H1 (cell line): ENCODE data around the gene MACROD1. TPM values are rescaled to one million over a fixed set of nuclear protein-coding genes. Genes with fewer than 3 reads are reported as not detected.

Source experiments
- CTCF ChIA-PET: fragments of 300-600 bp; sonication (Branson Sonifier 250); formaldehyde crosslinking; loops from one replicate; lab custom pipeline; 2021; ENCODE audit not compliant: partially characterized antibody; lab: Charles Lee
- POLR2A ChIA-PET: fragments of 300-600 bp; sonication (Branson Sonifier 250); formaldehyde crosslinking; loops from one replicate; lab custom pipeline; 2021; ENCODE audit warnings: inconsistent platforms; ENCODE audit not compliant: partially characterized antibody; lab: Charles Lee
- DNase-seq, 2 experiments: peaks; one replicate each; pipeline versions ENCODE4 v3.0.0 to v3.0.0-alpha.2; 2010 to 2022; ENCODE audit warnings: low spot score in 2 of 2, low read depth in 1 of 2, mixed read lengths in 1 of 2
- FAIRE-seq: peaks from 2 replicates; lab custom pipeline; 2011; peaks lifted over from hg19 to GRCh38; lab: Jason Lieb, UNC
- H2AFZ ChIP-seq: 2 replicates; pipeline ENCODE4 v1.8.1; 2012; ENCODE audit warnings: low read length, inconsistent platforms
- H2AK5ac ChIP-seq: 2 replicates; pipeline ENCODE4 v1.6.1; 2013; ENCODE audit warnings: low read depth, low read length
- H2BK120ac ChIP-seq: replicated peaks from 2 replicates; pipeline ENCODE3; 2013; ENCODE audit warnings: low read depth, low read length, inconsistent platforms
- H2BK12ac ChIP-seq: 2 replicates; pipeline ENCODE4 v1.6.1; 2013; ENCODE audit warnings: low read depth, low read length
- H2BK15ac ChIP-seq: 2 replicates; pipeline ENCODE4 v1.6.1; 2013; ENCODE audit warnings: low read length
- H2BK20ac ChIP-seq: 2 replicates; pipeline ENCODE4 v1.6.1; 2013; ENCODE audit warnings: low read length
- H2BK5ac ChIP-seq: 2 replicates; pipeline ENCODE4 v1.6.1; 2013; ENCODE audit warnings: low read depth, low read length
- H3K14ac ChIP-seq: 2 replicates; pipeline ENCODE4 v1.6.1; 2013; ENCODE audit warnings: inconsistent platforms; ENCODE audit not compliant: insufficient read length
- H3K18ac ChIP-seq: 2 replicates; pipeline ENCODE4 v1.6.1; 2013; ENCODE audit warnings: low read length; ENCODE audit errors: extremely low read depth
- H3K23ac ChIP-seq: 2 replicates; pipeline ENCODE4 v1.6.1; 2013; ENCODE audit warnings: inconsistent platforms; ENCODE audit not compliant: insufficient read length
- H3K23me2 ChIP-seq: 2 replicates; pipeline ENCODE4 v1.6.1; 2013; ENCODE audit warnings: low read depth, low read length
- H3K27ac ChIP-seq: 2 replicates; pipeline ENCODE4 v1.6.1; 2011; ENCODE audit warnings: low read depth, low read length, inconsistent platforms
- H3K27me3 ChIP-seq, 4 experiments: replicated peaks in 1 of 4; 1 replicate in 1 of 4; 2 replicates in 3 of 4; pipeline versions ENCODE4 v1.6.1 to v1.8.1; 2011 to 2013; ENCODE audit warnings: low read length in 3 of 4, mild to moderate bottlenecking in 3 of 4, inconsistent platforms in 2 of 4, mixed read lengths in 2 of 4, moderate library complexity in 1 of 4; ENCODE audit not compliant: control insufficient read depth in 3 of 4, insufficient read depth in 3 of 4; ENCODE audit errors: extremely low read depth in 1 of 4
- H3K36me3 ChIP-seq, 4 experiments: 2 replicates each; pipeline versions ENCODE4 v1.6.1 to v1.8.1; 2011 to 2013; ENCODE audit warnings: mild to moderate bottlenecking in 4 of 4, low read length in 3 of 4, moderate library complexity in 2 of 4, control low read depth in 1 of 4, inconsistent platforms in 1 of 4; ENCODE audit not compliant: insufficient read depth in 4 of 4, control insufficient read depth in 2 of 4
- H3K4ac ChIP-seq: replicated peaks from 2 replicates; pipeline ENCODE3; 2013; ENCODE audit warnings: low read length, low read depth, mixed read lengths, inconsistent platforms; ENCODE audit not compliant: insufficient read length
- H3K4me1 ChIP-seq, 4 experiments: replicated peaks in 1 of 4; 1 replicate in 1 of 4; 2 replicates in 3 of 4; pipeline versions ENCODE4 v1.6.1 to v1.8.1; 2011 to 2013; ENCODE audit warnings: low read length in 3 of 4, inconsistent platforms in 2 of 4, mixed read lengths in 1 of 4; ENCODE audit not compliant: insufficient read depth in 4 of 4, control insufficient read depth in 3 of 4
- H3K4me2 ChIP-seq, 2 experiments: 2 replicates each; pipeline versions ENCODE4 v1.6.1 to v1.8.1; 2011 to 2013; ENCODE audit warnings: low read depth in 2 of 2, low read length in 2 of 2, control low read depth in 1 of 2, inconsistent platforms in 1 of 2, mild to moderate bottlenecking in 1 of 2; ENCODE audit not compliant: insufficient read depth in 1 of 2
- H3K4me3 ChIP-seq, 4 experiments: fragments of 200-600, 300-600 bp in 1 of 4; sonication (generic), shearing (Covaris generic), sonication (Bioruptor Twin) in 1 of 4; 2 replicates each; pipeline versions ENCODE4 v1.5.1 to v1.8.1; 2011 to 2016; ENCODE audit warnings: low read length in 4 of 4, low read depth in 3 of 4, control low read depth in 2 of 4, inconsistent platforms in 2 of 4, mild to moderate bottlenecking in 2 of 4, mixed read lengths in 1 of 4, moderate library complexity in 1 of 4; ENCODE audit not compliant: insufficient read depth in 2 of 4; ENCODE audit errors: extremely low read depth in 1 of 4
- H3K56ac ChIP-seq: replicated peaks from 2 replicates; pipeline ENCODE3; 2013; ENCODE audit warnings: low read depth, mild to moderate bottlenecking, mixed read lengths, low read length, inconsistent platforms; ENCODE audit not compliant: insufficient read length
- H3K79me1 ChIP-seq: 2 replicates; pipeline ENCODE4 v1.6.1; 2013; ENCODE audit warnings: low read depth, low read length, control low read depth
- H3K79me2 ChIP-seq, 2 experiments: 2 replicates each; pipeline versions ENCODE4 v1.6.1 to v1.8.1; 2012 to 2013; ENCODE audit warnings: low read length in 2 of 2, mild to moderate bottlenecking in 2 of 2, inconsistent platforms in 1 of 2; ENCODE audit not compliant: insufficient read depth in 2 of 2, control insufficient read depth in 1 of 2
- H3K9ac ChIP-seq, 4 experiments: replicated peaks in 1 of 4; 1 replicate in 1 of 4; 2 replicates in 3 of 4; pipeline versions ENCODE4 v1.6.1 to v1.8.1; 2011 to 2013; ENCODE audit warnings: low read depth in 3 of 4, low read length in 3 of 4, control low read depth in 2 of 4, mild to moderate bottlenecking in 2 of 4, moderate library complexity in 2 of 4, inconsistent platforms in 1 of 4; ENCODE audit errors: extremely low read depth in 1 of 4
- H3K9me3 ChIP-seq, 2 experiments: 2 replicates each; pipeline versions ENCODE4 v1.6.1 to v1.8.1; 2012 to 2013; ENCODE audit warnings: mild to moderate bottlenecking in 2 of 2, moderate library complexity in 2 of 2, control low read depth in 1 of 2, inconsistent platforms in 1 of 2, low read depth in 1 of 2, low read length in 1 of 2, mixed read lengths in 1 of 2; ENCODE audit not compliant: insufficient read depth in 2 of 2
- H4K20me1 ChIP-seq, 2 experiments: replicated peaks in 1 of 2; 2 replicates each; pipeline versions ENCODE3 to v1.8.1; 2011 to 2013; ENCODE audit warnings: inconsistent platforms in 2 of 2, low read length in 2 of 2, mild to moderate bottlenecking in 1 of 2; ENCODE audit not compliant: insufficient read depth in 2 of 2, control insufficient read depth in 1 of 2
- H4K5ac ChIP-seq: 2 replicates; pipeline ENCODE4 v1.6.1; 2013; ENCODE audit warnings: low read length, low read depth, mixed read lengths, inconsistent platforms; ENCODE audit not compliant: insufficient read length
- H4K8ac ChIP-seq: 2 replicates; pipeline ENCODE4 v1.8.0; 2013; ENCODE audit warnings: mild to moderate bottlenecking, moderate library complexity, low read length, inconsistent platforms; ENCODE audit not compliant: insufficient read depth; ENCODE audit errors: extremely low read depth
- H4K91ac ChIP-seq: replicated peaks from 2 replicates; pipeline ENCODE3; 2013; ENCODE audit warnings: low read length, mixed read lengths, inconsistent platforms; ENCODE audit not compliant: insufficient read length
- EP300 ChIP-seq, 2 experiments: IDR thresholded peaks; 1 replicate in 1 of 2; 2 replicates in 1 of 2; pipeline ENCODE4 v1.6.1; 2011 to 2012; ENCODE audit warnings: low read depth in 2 of 2, low read length in 2 of 2, mild to moderate bottlenecking in 2 of 2, borderline replicate concordance in 1 of 2, inconsistent platforms in 1 of 2, moderate library complexity in 1 of 2
- POLR2AphosphoS5 ChIP-seq: IDR thresholded peaks from 2 replicates; pipeline ENCODE4 v1.6.1; 2011; ENCODE audit warnings: low read depth, low read length
- WGBS, 2 experiments: shearing (Covaris generic) in 1 of 2; methylation state at CpG; one replicate each; pipeline versions ENCODE4 v1.1.6 to v1.1.7; 2013 to 2015; ENCODE audit warnings: low lambda C conversion rate in 2 of 2, mixed read lengths in 2 of 2, inconsistent platforms in 1 of 2, low coverage in 1 of 2, missing lambda C conversion rate in 1 of 2; ENCODE audit not compliant: insufficient replicate concordance in 2 of 2, insufficient coverage in 1 of 2, insufficient read length in 1 of 2; ENCODE audit errors: extremely low coverage in 1 of 2, missing lambda C conversion rate in 1 of 2; 5-methylcytosine and 5-hydroxymethylcytosine counted together
- polyA plus RNA-seq, 7 experiments: library from polyadenylated mRNA; depleted of rRNA in 3 of 7; stranded (reverse) in 5 of 7; unstranded in 2 of 7; fragments of >200 nt in 5 of 7; fragments of 200-250 nt in 2 of 7; gene quantifications; 1 replicate in 5 of 7; 2 replicates in 1 of 7; 4 replicates in 1 of 7; pipeline versions ENCODE4 v1.2.1 to v1.2.3, GENCODE V29; 2011 to 2013; ENCODE audit warnings: missing spikeins in 2 of 7, mixed read lengths in 2 of 7
- total RNA-seq: library from RNA; stranded (reverse); fragmentation: NEBNext Ultra II Directional; extraction: Animal tissue kit (Norgen Biotek cat#: 25700); gene quantifications from 2 replicates; pipeline ENCODE4 v1.2.1, GENCODE V29; 2021

The MACROD1 gene
- total and polyA plus RNA-seq, 2 of the 8 experiments (the other 6 are each of a cell fraction or from before 2014, with no cell fraction given): 19.5 to 34.1 TPM

GRCh38 chr11:64144587-64145472, 21.1 kb downstream of the MACROD1 start:
- Histone ChIP-seq H3K4me3 (no peak overlapping the region), H2BK20ac (no peak overlapping the region), H3K4me2 (no peak overlapping the region), H2BK12ac (no peak overlapping the region), H3K79me2 (no peaks in the 10 kb centered on the region), H3K4me1 (peaks cover 0 to 5% (median 2%) of the 10 kb centered on the region in 4 experiments; a peak in 5 of 7 replicates), H2BK120ac (no peak overlapping the region), H3K4ac (no peak overlapping the region), H3K56ac (no peak overlapping the region), H2AFZ (no peak overlapping the region), H3K27me3 (peaks cover 0 to 36% (median 8%) of the 10 kb centered on the region in 4 experiments; a peak in 4 of 7 replicates), H3K9ac (no peak overlapping the region), H2BK15ac (no peak overlapping the region; the same call in 1 of the 2 replicates), H3K23me2 (peaks cover 4% of the 10 kb centered on the region; the same call in 1 of the 2 replicates), H2AK5ac (no peak overlapping the region), H3K79me1 (no peaks in the 10 kb centered on the region), H4K20me1 (peaks cover 8 to 27% of the 10 kb centered on the region in 2 experiments), H3K9me3 (no peaks in the 10 kb centered on the region), H4K91ac (peak overlapping the region; percentile 55), H3K14ac (no peak overlapping the region), H3K27ac (no peak overlapping the region), H3K23ac (no peak overlapping the region), H3K18ac (no peak overlapping the region), H4K5ac (no peak overlapping the region), H3K36me3 (no peaks in the 10 kb centered on the region), H2BK5ac (no peak overlapping the region), H4K8ac (no peak overlapping the region)
- POLR2A ChIA-PET: no interaction called here
- FAIRE-seq (no peak), DNase-seq (no peak)
- 95% methylated on average over 35 of the region's 41 CpGs; no CpG with 5 or more reads in 1 of the 2 experiments for WGBS, 2 experiments
- CTCF ChIA-PET: interaction anchor here (0.6 to 14.9 kb wide), 16 partner anchors 11 to 150 kb away, joined by 3 to 291 read pairs (median 4); partner anchors contain the start of genes FLRT1 and MACROD1
- TF ChIP-seq POLR2AphosphoS5: no peak
- no peak for TF ChIP-seq EP300 (IDR thresholded peaks at IDR 0.05; ENCODE audit: borderline replicate concordance in 1 of 2, low read depth in 2 of 2, low read length in 2 of 2)
